Astrocyte (in vitro differentiated cells and primary cell): ENCODE results near the gene RAB3A. TPM values are rescaled to one million over a fixed set of nuclear protein-coding genes. Genes with fewer than 3 reads are reported as not detected.

ENCODE experiments used
- DNase-seq: peaks from one replicate; pipeline ENCODE4 v3.0.0-alpha.2; 2010; ENCODE audit warnings: low read depth
- FAIRE-seq: peaks from 2 replicates; lab custom pipeline; 2011; peaks lifted over from hg19 to GRCh38; lab: Jason Lieb, UNC
- H2AFZ ChIP-seq: 2 replicates; pipeline ENCODE4 v1.6.0; 2012; ENCODE audit warnings: low read depth, low read length, inconsistent platforms
- H3K27ac ChIP-seq: 2 replicates; pipeline ENCODE4 v1.5.1; 2011; ENCODE audit warnings: low read depth, low read length, inconsistent platforms
- H3K27me3 ChIP-seq: 2 replicates; pipeline ENCODE4 v1.6.0; 2011; ENCODE audit warnings: low read length, inconsistent platforms; ENCODE audit not compliant: insufficient read depth
- H3K36me3 ChIP-seq: 2 replicates; pipeline ENCODE4 v1.5.1; 2011; ENCODE audit warnings: low read length, inconsistent platforms; ENCODE audit not compliant: insufficient read depth
- H3K4me1 ChIP-seq: 2 replicates; pipeline ENCODE4 v1.5.1; 2011; ENCODE audit warnings: low read length, inconsistent platforms; ENCODE audit not compliant: insufficient read depth
- H3K4me2 ChIP-seq: 2 replicates; pipeline ENCODE4 v1.6.0; 2012; ENCODE audit warnings: low read length, inconsistent platforms
- H3K4me3 ChIP-seq: 2 replicates; pipeline ENCODE4 v1.5.1; 2011; ENCODE audit warnings: low read depth, mild to moderate bottlenecking, low read length, inconsistent platforms; ENCODE audit not compliant: insufficient read depth
- H3K79me2 ChIP-seq: 2 replicates; pipeline ENCODE4 v1.6.0; 2012; ENCODE audit warnings: mild to moderate bottlenecking, low read length, inconsistent platforms; ENCODE audit not compliant: insufficient read depth
- H3K9ac ChIP-seq: 2 replicates; pipeline ENCODE4 v1.6.0; 2012; ENCODE audit warnings: mild to moderate bottlenecking, low read length, inconsistent platforms
- H3K9me3 ChIP-seq: 2 replicates; pipeline ENCODE4 v1.5.1; 2012; ENCODE audit warnings: low read depth, mild to moderate bottlenecking, low read length, inconsistent platforms; ENCODE audit not compliant: insufficient read depth
- H4K20me1 ChIP-seq: 2 replicates; pipeline ENCODE4 v1.6.0; 2012; ENCODE audit warnings: low read length, inconsistent platforms; ENCODE audit not compliant: insufficient read depth
- H3K27ac Mint-ChIP-seq: one replicate; pipeline ENCODE4 v1.8.0; 2021; ENCODE audit warnings: mild to moderate bottlenecking, mixed read lengths; ENCODE audit not compliant: unreplicated experiment
- H3K27me3 Mint-ChIP-seq: one replicate; pipeline ENCODE4 v1.8.0; 2021; ENCODE audit warnings: low read depth, mixed read lengths; ENCODE audit not compliant: unreplicated experiment
- H3K36me3 Mint-ChIP-seq: one replicate; pipeline ENCODE4 v1.8.0; 2021; ENCODE audit warnings: low read depth, mixed read lengths; ENCODE audit not compliant: unreplicated experiment
- H3K4me1 Mint-ChIP-seq: one replicate; pipeline ENCODE4 v1.8.0; 2021; ENCODE audit warnings: low read depth, mixed read lengths; ENCODE audit not compliant: unreplicated experiment
- H3K4me3 Mint-ChIP-seq: one replicate; pipeline ENCODE4 v1.8.0; 2021; ENCODE audit warnings: mild to moderate bottlenecking, moderate library complexity, mixed read lengths; ENCODE audit not compliant: unreplicated experiment
- H3K9me3 Mint-ChIP-seq: one replicate; pipeline ENCODE4 v1.8.0; 2021; ENCODE audit warnings: mild to moderate bottlenecking, mixed read lengths; ENCODE audit not compliant: unreplicated experiment
- CTCF ChIP-seq: IDR thresholded peaks from 2 replicates; pipeline ENCODE4 v1.5.1; 2011; ENCODE audit warnings: low read depth, mild to moderate bottlenecking, inconsistent platforms, low read length, moderate library complexity; ENCODE audit not compliant: insufficient read depth
- EZH2 ChIP-seq: IDR thresholded peaks from 2 replicates; pipeline ENCODE4 v1.6.1; 2012; ENCODE audit warnings: mild to moderate bottlenecking, low read length, inconsistent platforms; ENCODE audit not compliant: insufficient read depth
- total RNA-seq: library from RNA; stranded (reverse); gene quantifications from 2 replicates; pipeline ENCODE4 v1.2.1, GENCODE V29; 2021

The RAB3A gene
- total RNA-seq, 1 donor from 2014 or later: 7.5 TPM

- peaks cover 21% of the 10 kb centered on the region for H4K20me1 ChIP-seq
- peaks cover 19% of the 10 kb centered on the region for H3K36me3 ChIP-seq
- DNase-seq (no peak), FAIRE-seq (no peak)
- H3K9me3 ChIP-seq: no peaks in the 10 kb centered on the region
- no peak overlapping the region for H3K27ac ChIP-seq
- no peaks in the 10 kb centered on the region for H3K9me3 Mint-ChIP-seq
- no peaks in the 10 kb centered on the region for H3K27me3 Mint-ChIP-seq
- no peak overlapping the region for H3K4me2 ChIP-seq
- H3K79me2 ChIP-seq: no peaks in the 10 kb centered on the region
- no peaks in the 10 kb centered on the region for H3K27me3 ChIP-seq
- H3K4me3 ChIP-seq: no peak overlapping the region
- TF ChIP-seq EZH2 (no peak), CTCF (no peak)
- no peak overlapping the region for H2AFZ ChIP-seq
- H3K36me3 Mint-ChIP-seq: peaks cover 7% of the 10 kb centered on the region
- peaks cover under 1% of the 10 kb centered on the region for H3K4me1 ChIP-seq
- no peak overlapping the region for H3K4me3 Mint-ChIP-seq
- no peak overlapping the region for H3K9ac ChIP-seq
- no peaks in the 10 kb centered on the region for H3K4me1 Mint-ChIP-seq
- H3K27ac Mint-ChIP-seq: no peak overlapping the region
These were observed 37.9 kb downstream of the RAB3A start for GRCh38 chr19:18165794-18166544.

- Histone ChIP-seq H3K4me3 (no peak overlapping the region), H3K4me2 (no peak overlapping the region), H3K4me1 (peaks cover 5% of the 10 kb centered on the region), H3K27me3 (no peaks in the 10 kb centered on the region), H3K27ac (no peak overlapping the region), H3K79me2 (no peaks in the 10 kb centered on the region), H4K20me1 (peaks cover 21% of the 10 kb centered on the region), H3K9me3 (no peaks in the 10 kb centered on the region), H3K9ac (no peak overlapping the region), H3K36me3 (peaks cover 19% of the 10 kb centered on the region), H2AFZ (no peak overlapping the region)
- H3K36me3 Mint-ChIP-seq: peaks cover 4% of the 10 kb centered on the region
- H3K27me3 Mint-ChIP-seq: no peaks in the 10 kb centered on the region
- peaks cover 1% of the 10 kb centered on the region for H3K9me3 Mint-ChIP-seq
- no peak for TF ChIP-seq EZH2
- no peak for TF ChIP-seq CTCF
- FAIRE-seq: no peak
- H3K27ac Mint-ChIP-seq: no peak overlapping the region
- no peak overlapping the region for H3K4me3 Mint-ChIP-seq
- no peaks in the 10 kb centered on the region for H3K4me1 Mint-ChIP-seq
- DNase-seq: no peak
These were observed 39.8 kb downstream of the RAB3A start for GRCh38 chr19:18164072-18164471.

GRCh38 chr19:18161636-18162002 is 42.2 kb downstream of the RAB3A start:
- H3K27me3 Mint-ChIP-seq: no peaks in the 10 kb centered on the region

More at GRCh38 chr19:18161636-18162002, 42.2 kb downstream of the RAB3A start:
- no peak for DNase-seq
- H3K27ac Mint-ChIP-seq: no peak overlapping the region
- peaks cover 3% of the 10 kb centered on the region for H3K79me2 ChIP-seq
- peak overlapping the region; percentile 73 for H3K4me2 ChIP-seq
- peaks cover 1% of the 10 kb centered on the region for H3K9me3 Mint-ChIP-seq
- no peak overlapping the region for H3K4me3 Mint-ChIP-seq
- H3K9ac ChIP-seq: peak overlapping the region; percentile 51
- peaks cover 17% of the 10 kb centered on the region for H3K36me3 ChIP-seq
- peak overlapping the region; percentile 32 for H2AFZ ChIP-seq
- peaks cover 15% of the 10 kb centered on the region for H4K20me1 ChIP-seq
- TF ChIP-seq CTCF (no peak), EZH2 (no peak)
- H3K27me3 ChIP-seq: no peaks in the 10 kb centered on the region
- no peak overlapping the region for H3K27ac ChIP-seq
- peaks cover 15% of the 10 kb centered on the region for H3K4me1 ChIP-seq
- peaks cover 4% of the 10 kb centered on the region for H3K36me3 Mint-ChIP-seq
- no peaks in the 10 kb centered on the region for H3K9me3 ChIP-seq
- H3K4me3 ChIP-seq: no peak overlapping the region
- H3K4me1 Mint-ChIP-seq: peaks cover 4% of the 10 kb centered on the region
- no peak for FAIRE-seq
